ENCODE data around the gene RNF144B.
"Not testable (repeated sequence)": the region's sequence is repeated elsewhere in the genome, so short reads cannot be mapped to it uniquely, and the experiment has no call there.

The RNF144B gene

GRCh38 chr6:18389479-18389878 lies 2.3 kb downstream of the RNF144B start:
- H3K27ac ChIP-seq (ENCODE audit: low read length) = no peak overlapping the region
- no peaks in the 10 kb centered on the region; the same call in 1 of the 2 replicates for H3K4me1 ChIP-seq (ENCODE audit: control insufficient read depth, insufficient read depth, low read length)
- H3K4me3 ChIP-seq (ENCODE audit: low read length) = no peak overlapping the region
- H3K36me3 ChIP-seq (ENCODE audit: control insufficient read depth, insufficient read depth, low read length) = no peaks in the 10 kb centered on the region
- H3K27me3 ChIP-seq (ENCODE audit: control insufficient read depth, insufficient read depth, low read length) = no peaks in the 10 kb centered on the region
- H3K9me3 ChIP-seq (ENCODE audit: control insufficient read depth, insufficient read depth, low read length) = no peaks in the 10 kb centered on the region
- no peak for DNase-seq (ENCODE audit: low read depth, low spot score)
- no CpG with 5 or more reads among the region's 2 CpGs for WGBS (ENCODE audit: insufficient coverage, insufficient read length)

- no peak overlapping the region for H3K27ac ChIP-seq (ENCODE audit: low read length)
- no peak for DNase-seq (ENCODE audit: low read depth, low spot score)
- peaks cover 2% of the 10 kb centered on the region; the same call in 1 of the 2 replicates for H3K4me1 ChIP-seq (ENCODE audit: control insufficient read depth, insufficient read depth, low read length)
- no peaks in the 10 kb centered on the region for H3K9me3 ChIP-seq (ENCODE audit: control insufficient read depth, insufficient read depth, low read length)
- no peaks in the 10 kb centered on the region for H3K36me3 ChIP-seq (ENCODE audit: control insufficient read depth, insufficient read depth, low read length)
- no peaks in the 10 kb centered on the region for H3K27me3 ChIP-seq (ENCODE audit: control insufficient read depth, insufficient read depth, low read length)
- WGBS (ENCODE audit: insufficient coverage, insufficient read length) = no CpG with 5 or more reads among the region's 2 CpGs
- no peak overlapping the region for H3K4me3 ChIP-seq (ENCODE audit: low read length)
Observed at GRCh38 chr6:18390476-18390875, 3.3 kb downstream of the RNF144B start.

- H3K27me3 ChIP-seq (ENCODE audit: control insufficient read depth, insufficient read depth, low read length) = no peaks in the 10 kb centered on the region
- no peak for DNase-seq (ENCODE audit: low read depth, low spot score)
- no peak overlapping the region for H3K4me3 ChIP-seq (ENCODE audit: low read length)
- H3K4me1 ChIP-seq (ENCODE audit: control insufficient read depth, insufficient read depth, low read length) = peaks cover 2% of the 10 kb centered on the region; the same call in 1 of the 2 replicates
- no peaks in the 10 kb centered on the region for H3K36me3 ChIP-seq (ENCODE audit: control insufficient read depth, insufficient read depth, low read length)
- WGBS (ENCODE audit: insufficient coverage, insufficient read length) = no CpG with 5 or more reads among the region's 3 CpGs
- no peaks in the 10 kb centered on the region for H3K9me3 ChIP-seq (ENCODE audit: control insufficient read depth, insufficient read depth, low read length)
- no peak overlapping the region for H3K27ac ChIP-seq (ENCODE audit: low read length)
Observed at GRCh38 chr6:18391023-18391422, 3.9 kb downstream of the RNF144B start.

GRCh38 chr6:18392346-18392877 lies 5.3 kb downstream of the RNF144B start:
- no peak for DNase-seq (ENCODE audit: low read depth, low spot score)
- H3K9me3 ChIP-seq (ENCODE audit: control insufficient read depth, insufficient read depth, low read length) = no peaks in the 10 kb centered on the region
- no peak overlapping the region for H3K27ac ChIP-seq (ENCODE audit: low read length)
- H3K27me3 ChIP-seq (ENCODE audit: control insufficient read depth, insufficient read depth, low read length) = no peaks in the 10 kb centered on the region
- no CpG with 5 or more reads among the region's 2 CpGs for WGBS (ENCODE audit: insufficient coverage, insufficient read length)
- no peak overlapping the region for H3K4me3 ChIP-seq (ENCODE audit: low read length)
- no peaks in the 10 kb centered on the region for H3K36me3 ChIP-seq (ENCODE audit: control insufficient read depth, insufficient read depth, low read length)
- peaks cover 3% of the 10 kb centered on the region; the same call in 1 of the 2 replicates for H3K4me1 ChIP-seq (ENCODE audit: control insufficient read depth, insufficient read depth, low read length)

GRCh38 chr6:18393698-18394097 lies 6.5 kb downstream of the RNF144B start:
- Histone ChIP-seq H3K27me3 (ENCODE audit: control insufficient read depth, insufficient read depth, low read length) (no peaks in the 10 kb centered on the region), H3K36me3 (ENCODE audit: control insufficient read depth, insufficient read depth, low read length) (no peaks in the 10 kb centered on the region), H3K4me3 (ENCODE audit: low read length) (no peak overlapping the region), H3K9me3 (ENCODE audit: control insufficient read depth, insufficient read depth, low read length) (no peaks in the 10 kb centered on the region), H3K4me1 (ENCODE audit: control insufficient read depth, insufficient read depth, low read length) (peaks cover 3% of the 10 kb centered on the region; the same call in 1 of the 2 replicates), H3K27ac (ENCODE audit: low read length) (no peak overlapping the region)
- DNase-seq (ENCODE audit: low read depth, low spot score) = no peak
- WGBS (ENCODE audit: insufficient coverage, insufficient read length) = no CpG with 5 or more reads among the region's 2 CpGs

- Histone ChIP-seq H3K36me3 (ENCODE audit: control insufficient read depth, insufficient read depth, low read length) (no peaks in the 10 kb centered on the region), H3K27ac (ENCODE audit: low read length) (no peak overlapping the region), H3K27me3 (ENCODE audit: control insufficient read depth, insufficient read depth, low read length) (no peaks in the 10 kb centered on the region), H3K4me1 (ENCODE audit: control insufficient read depth, insufficient read depth, low read length) (peaks cover 3% of the 10 kb centered on the region; the same call in 1 of the 2 replicates), H3K4me3 (ENCODE audit: low read length) (no peak overlapping the region), H3K9me3 (ENCODE audit: control insufficient read depth, insufficient read depth, low read length) (no peaks in the 10 kb centered on the region)
- DNase-seq (ENCODE audit: low read depth, low spot score) = peak; percentile 76
- no CpG with 5 or more reads among the region's 2 CpGs for WGBS (ENCODE audit: insufficient coverage, insufficient read length)
Observed at GRCh38 chr6:18395177-18395855, 8.2 kb downstream of the RNF144B start.

GRCh38 chr6:18395856-18396197 lies 8.7 kb downstream of the RNF144B start:
- no peak for DNase-seq (ENCODE audit: low read depth, low spot score)

GRCh38 chr6:18397701-18398100 lies 10.6 kb downstream of the RNF144B start:
- no peak for DNase-seq (ENCODE audit: low read depth, low spot score)
- Histone ChIP-seq H3K4me3 (ENCODE audit: low read length) (no peak overlapping the region), H3K27ac (ENCODE audit: low read length) (no peak overlapping the region), H3K9me3 (ENCODE audit: control insufficient read depth, insufficient read depth, low read length) (no peaks in the 10 kb centered on the region), H3K4me1 (ENCODE audit: control insufficient read depth, insufficient read depth, low read length) (peaks cover 5% of the 10 kb centered on the region), H3K27me3 (ENCODE audit: control insufficient read depth, insufficient read depth, low read length) (no peaks in the 10 kb centered on the region), H3K36me3 (ENCODE audit: control insufficient read depth, insufficient read depth, low read length) (no peaks in the 10 kb centered on the region)
- WGBS (ENCODE audit: insufficient coverage, insufficient read length) = no CpG with 5 or more reads among the region's 6 CpGs

More at GRCh38 chr6:18395856-18396197, 8.7 kb downstream of the RNF144B start:
- no peak overlapping the region for H3K4me3 ChIP-seq (ENCODE audit: low read length)
- H3K36me3 ChIP-seq (ENCODE audit: control insufficient read depth, insufficient read depth, low read length) = no peaks in the 10 kb centered on the region
- H3K9me3 ChIP-seq (ENCODE audit: control insufficient read depth, insufficient read depth, low read length) = no peaks in the 10 kb centered on the region
- peaks cover 5% of the 10 kb centered on the region for H3K4me1 ChIP-seq (ENCODE audit: control insufficient read depth, insufficient read depth, low read length)
- WGBS (ENCODE audit: insufficient coverage, insufficient read length) = no CpG with 5 or more reads among the region's 1 CpG
- no peaks in the 10 kb centered on the region for H3K27me3 ChIP-seq (ENCODE audit: control insufficient read depth, insufficient read depth, low read length)
- no peak overlapping the region for H3K27ac ChIP-seq (ENCODE audit: low read length)

GRCh38 chr6:18398225-18398624 lies 11.1 kb downstream of the RNF144B start:
- H3K36me3 ChIP-seq (ENCODE audit: control insufficient read depth, insufficient read depth, low read length); H3K4me1 ChIP-seq (ENCODE audit: control insufficient read depth, insufficient read depth, low read length): not testable (repeated sequence)

GRCh38 chr6:18400831-18401446 lies 13.8 kb downstream of the RNF144B start:
- no peaks in the 10 kb centered on the region for H3K27me3 ChIP-seq (ENCODE audit: control insufficient read depth, insufficient read depth, low read length)
- H3K36me3 ChIP-seq (ENCODE audit: control insufficient read depth, insufficient read depth, low read length) = no peaks in the 10 kb centered on the region
- peaks cover 4% of the 10 kb centered on the region for H3K4me1 ChIP-seq (ENCODE audit: control insufficient read depth, insufficient read depth, low read length)
- H3K4me3 ChIP-seq (ENCODE audit: low read length) = no peak overlapping the region
- no peaks in the 10 kb centered on the region for H3K9me3 ChIP-seq (ENCODE audit: control insufficient read depth, insufficient read depth, low read length)
- WGBS (ENCODE audit: insufficient coverage, insufficient read length) = no CpG with 5 or more reads among the region's 2 CpGs
- DNase-seq (ENCODE audit: low read depth, low spot score) = no peak
- no peak overlapping the region for H3K27ac ChIP-seq (ENCODE audit: low read length)

More at GRCh38 chr6:18398225-18398624, 11.1 kb downstream of the RNF144B start:
- not testable (repeated sequence) for H3K4me3 ChIP-seq (ENCODE audit: low read length); H3K27ac ChIP-seq (ENCODE audit: low read length); H3K27me3 ChIP-seq (ENCODE audit: control insufficient read depth, insufficient read depth, low read length); DNase-seq (ENCODE audit: low read depth, low spot score); H3K9me3 ChIP-seq (ENCODE audit: control insufficient read depth, insufficient read depth, low read length)
- WGBS (ENCODE audit: insufficient coverage, insufficient read length) = no CpG with 5 or more reads among the region's 4 CpGs

All from iPS DF 6.9 (cell line).